HEK293T (cell line): ENCODE data around the gene KCNJ5.

Experiments used
- ARNT ChIP-seq: fragments of 450-650 bp; IDR thresholded peaks from 2 replicates; pipeline ENCODE4 v1.6.1; 2017; ENCODE audit warnings: mild to moderate bottlenecking
- BHLHE40 ChIP-seq: fragments of 450-650 bp; IDR thresholded peaks from 2 replicates; pipeline ENCODE4 v1.6.1; 2016; ENCODE audit warnings: mild to moderate bottlenecking, moderate library complexity, borderline replicate concordance
- ELF4 ChIP-seq: fragments of 450-650 bp; IDR thresholded peaks from 2 replicates; pipeline ENCODE4 v1.6.1; 2017; ENCODE audit warnings: antibody characterized with exemption
- FOXA1 ChIP-seq: fragments of 450-650 bp; IDR thresholded peaks from 2 replicates; pipeline ENCODE4 v1.6.1; 2016; ENCODE audit warnings: mild to moderate bottlenecking
- FOXK2 ChIP-seq: fragments of 450-650 bp; IDR thresholded peaks from 2 replicates; pipeline ENCODE4 v1.6.1; 2016; ENCODE audit warnings: mild to moderate bottlenecking
- FOXM1 ChIP-seq: fragments of 450-650 bp; IDR thresholded peaks from 2 replicates; pipeline ENCODE4 v1.6.1; 2017; ENCODE audit warnings: mild to moderate bottlenecking, borderline replicate concordance
- HDGF ChIP-seq: fragments of 450-650 bp; IDR thresholded peaks from 2 replicates; pipeline ENCODE4 v1.6.1; 2017; ENCODE audit warnings: antibody characterized with exemption, borderline replicate concordance
- L3MBTL2 ChIP-seq: fragments of 450-650 bp; conservative IDR thresholded peaks from 2 replicates; pipeline ENCODE4 v1.6.1; 2016; ENCODE audit warnings: mild to moderate bottlenecking
- LEF1 ChIP-seq: fragments of 450-650 bp; IDR thresholded peaks from 2 replicates; pipeline ENCODE4 v1.6.1; 2017; ENCODE audit warnings: mild to moderate bottlenecking, borderline replicate concordance
- PKNOX1 ChIP-seq: fragments of 450-650 bp; IDR thresholded peaks from 2 replicates; pipeline ENCODE4 v1.6.1; 2016
- SP1 ChIP-seq: fragments of 450-650 bp; IDR thresholded peaks from 2 replicates; pipeline ENCODE4 v1.6.1; 2017
- SUZ12 ChIP-seq: fragments of 450-650 bp; IDR thresholded peaks from 2 replicates; pipeline ENCODE4 v1.6.1; 2016; ENCODE audit warnings: mild to moderate bottlenecking
- TARDBP ChIP-seq: fragments of 450-650 bp; IDR thresholded peaks from 2 replicates; pipeline ENCODE4 v1.6.1; 2016
- ZNF384 ChIP-seq: fragments of 450-650 bp; IDR thresholded peaks from 2 replicates; pipeline ENCODE4 v1.6.1; 2016

DNA sequence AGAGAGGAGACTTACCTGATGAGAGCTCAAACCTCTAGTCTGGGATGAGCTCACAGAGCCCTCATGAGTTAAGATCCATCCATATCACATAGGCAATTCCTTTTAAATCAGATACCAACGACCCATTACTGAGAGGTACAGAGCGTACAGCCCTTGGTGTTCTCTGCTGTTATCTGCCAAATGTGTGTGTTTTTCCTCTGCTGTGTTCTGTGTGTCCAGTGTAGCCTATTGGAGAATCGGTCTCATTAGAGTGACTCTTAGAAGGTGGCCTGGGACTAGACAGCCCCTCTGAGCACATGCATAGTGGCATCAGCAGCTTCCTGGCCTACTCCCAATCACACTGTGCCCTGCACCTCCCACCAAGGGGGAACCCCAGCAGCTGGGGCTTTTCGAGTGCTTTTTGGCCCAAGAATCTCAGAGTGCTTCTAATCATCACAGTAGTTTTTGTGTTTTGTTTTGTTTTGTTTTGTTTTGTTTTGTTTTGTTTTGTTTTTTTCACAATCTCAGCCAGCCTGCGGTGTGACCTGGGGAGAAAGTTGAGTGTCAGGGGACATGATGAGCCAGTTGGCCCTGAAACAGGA, 26.1 kb downstream of the KCNJ5 start:
- TF ChIP-seq FOXM1 (no peak), ELF4 (no peak), ARNT (no peak), LEF1 (no peak), ZNF384 (no peak), FOXK2 (no peak), BHLHE40 (no peak), SUZ12 (no peak), PKNOX1 (no peak), SP1 (no peak), L3MBTL2 (no peak), HDGF (no peak), FOXA1 (no peak), TARDBP (no peak)
